Measurements from ENCODE around the gene RRAS. TPM values are rescaled to one million over a fixed set of nuclear protein-coding genes. Genes with fewer than 3 reads are reported as not detected.
A peak's percentile ranks its signal among the peaks of the same experiment; 100 is the strongest.
"Not testable (repeated sequence)": the region's sequence is repeated elsewhere in the genome, so short reads cannot be mapped to it uniquely, and the experiment has no call there.

The RRAS gene
- total RNA-seq, 1 donor from 2014 or later, result 28.6 TPM

DNA sequence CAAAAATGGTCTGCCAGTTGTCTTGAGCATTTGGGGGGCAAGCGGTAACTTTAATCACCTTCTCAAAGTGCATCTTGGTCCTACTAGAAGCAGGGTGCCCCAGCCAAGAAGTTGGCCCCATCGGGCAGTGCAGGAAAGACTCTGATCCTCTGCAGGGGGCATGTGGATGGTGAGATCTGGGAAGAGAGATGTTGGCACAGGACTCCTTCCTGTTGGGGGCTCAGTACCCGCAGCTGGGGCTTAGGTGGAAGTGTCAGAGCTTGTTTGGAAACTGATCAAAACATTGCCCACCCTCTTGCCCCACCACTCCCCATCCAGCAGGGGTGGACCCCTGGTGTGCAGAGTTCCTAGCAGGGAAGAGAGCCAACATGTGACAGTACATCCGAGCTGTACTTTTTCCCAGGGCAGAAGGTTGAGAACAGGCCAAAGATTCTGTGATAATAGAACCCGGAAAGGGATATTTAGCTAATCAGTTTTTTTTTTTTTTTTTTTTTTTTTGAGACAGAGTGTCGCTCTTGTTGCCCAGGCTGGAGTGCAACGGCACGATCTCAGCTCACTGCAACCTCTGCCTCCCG lies 8.8 kb downstream of the RRAS start:
- peak; percentile 57 for DNase-seq

DNA sequence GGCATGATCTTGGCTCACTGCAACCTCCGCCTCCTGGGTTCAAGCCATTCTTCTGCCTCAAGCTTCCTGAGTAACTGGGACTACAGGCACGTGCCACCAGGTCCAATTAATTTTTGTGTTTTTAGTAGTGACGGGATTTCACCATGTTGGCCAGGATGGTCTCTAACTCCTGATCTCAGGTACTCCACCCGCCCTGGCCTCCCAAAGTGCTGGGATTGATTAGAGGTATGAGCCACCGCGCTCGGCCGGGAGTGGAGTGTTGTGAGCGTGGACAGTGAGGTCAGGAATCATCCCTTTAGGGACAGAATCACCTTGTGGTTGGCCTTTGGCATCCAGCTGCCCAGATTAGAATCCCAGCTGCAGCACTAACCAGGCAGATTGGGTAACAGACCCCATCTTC lies 10.3 kb downstream of the RRAS start:
- no peak for DNase-seq

DNA sequence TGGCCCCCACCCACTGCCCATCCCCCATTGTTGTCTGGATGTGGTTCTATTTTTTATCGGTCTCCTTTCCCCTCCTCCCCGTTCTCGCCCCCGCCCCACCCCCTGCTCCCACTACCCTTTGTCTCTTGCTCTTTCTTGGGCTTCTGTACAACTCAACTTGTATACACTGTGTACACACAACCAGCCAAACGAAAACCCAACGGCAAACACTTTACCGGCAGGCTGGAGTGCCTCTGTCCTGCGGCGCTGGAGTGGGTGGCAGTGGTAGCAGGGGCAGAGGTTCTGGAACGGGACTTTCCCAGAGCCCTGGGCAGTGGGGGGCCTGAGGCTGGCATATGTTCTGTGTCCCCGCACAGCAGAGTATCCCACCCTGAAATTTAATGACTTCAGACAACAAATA lies 13.7 kb downstream of the RRAS start:
- DNase-seq, result no peak

DNA sequence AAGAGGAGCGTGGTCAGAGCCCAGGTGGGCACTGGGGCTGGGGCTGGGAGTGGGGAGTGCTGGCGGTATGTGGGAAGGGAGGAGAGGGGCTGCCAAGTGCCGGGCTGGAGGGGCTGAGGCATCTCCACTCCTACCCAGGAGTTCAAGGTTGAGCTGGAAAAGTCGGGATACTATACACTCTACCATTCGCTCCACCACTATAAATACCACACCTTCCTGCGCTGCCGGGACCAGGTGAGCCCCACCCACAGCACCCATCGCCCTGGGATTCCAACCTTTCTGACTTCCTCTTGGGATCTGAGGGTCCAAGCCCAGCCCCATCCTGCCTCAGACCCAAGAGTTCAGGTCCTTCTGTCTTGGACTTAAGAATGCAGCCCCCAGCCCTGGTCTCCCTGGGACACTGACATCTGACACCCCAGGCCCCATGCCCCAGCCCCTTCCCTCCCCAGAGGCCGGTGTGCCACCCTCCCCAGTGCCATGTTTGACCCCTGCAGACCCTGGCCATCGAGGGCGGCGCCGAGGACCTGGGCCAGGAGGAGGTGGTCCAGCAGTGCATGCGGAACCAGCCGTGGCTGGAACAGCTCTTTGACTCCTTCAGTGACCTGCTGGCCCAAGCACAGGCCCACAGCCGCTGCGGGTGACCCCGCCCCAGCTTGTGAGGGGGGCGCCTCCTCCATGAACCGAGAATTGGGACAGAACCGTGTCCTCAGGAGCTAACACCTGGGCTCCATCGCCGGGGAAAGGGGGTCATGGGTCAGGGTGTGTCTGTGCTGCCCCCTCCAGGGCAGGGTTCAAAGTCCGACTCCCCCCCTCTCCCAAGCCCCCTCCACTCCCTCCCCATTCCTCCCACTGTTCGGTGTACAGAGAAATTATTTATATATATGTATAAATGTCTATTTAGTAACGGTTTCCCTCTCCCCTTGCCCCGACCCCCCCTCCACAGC lies 14.7 kb downstream of the RRAS start:
- DNase-seq, result no peak

DNA sequence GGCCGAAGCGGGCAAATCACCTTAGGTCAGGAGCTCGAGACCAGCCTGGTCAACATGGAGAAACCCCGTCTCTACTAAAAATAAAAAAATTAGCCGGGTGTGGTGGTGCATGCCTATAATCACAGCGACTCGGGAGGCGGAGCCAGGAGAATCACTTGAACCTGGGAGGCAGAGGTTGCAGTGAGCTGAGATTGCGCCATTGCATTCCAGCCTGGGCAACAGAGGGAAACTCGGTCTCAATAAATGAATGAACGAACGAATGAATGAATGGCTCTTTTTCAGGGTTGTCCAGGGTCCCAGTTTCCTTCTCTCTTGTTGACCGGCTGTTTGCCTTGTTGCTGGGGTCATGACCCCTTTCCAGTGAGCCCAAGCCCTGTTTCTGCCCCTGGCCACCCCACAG lies 22.1 kb downstream of the RRAS start:
- DNase-seq, result not testable (repeated sequence)

DNA sequence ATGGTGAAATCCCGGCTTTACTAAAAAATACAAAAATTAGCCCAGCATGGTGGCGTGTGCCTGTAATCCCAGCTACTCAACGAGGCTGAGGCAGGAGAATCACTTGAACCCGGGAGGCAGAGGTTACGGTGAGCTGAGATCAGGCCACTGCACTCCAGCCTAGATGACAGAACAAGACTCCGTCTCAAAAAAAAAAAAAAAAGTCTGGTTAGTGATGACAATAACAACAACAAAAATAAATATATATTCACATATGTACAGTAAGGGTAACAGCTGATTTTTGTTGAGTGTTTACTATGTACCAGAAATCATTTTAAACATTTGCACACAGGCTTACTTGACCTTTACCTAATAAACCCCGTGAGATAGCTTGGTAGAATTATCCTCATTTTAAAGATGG lies 23.0 kb downstream of the RRAS start:
- DNase-seq, result no peak

DNA sequence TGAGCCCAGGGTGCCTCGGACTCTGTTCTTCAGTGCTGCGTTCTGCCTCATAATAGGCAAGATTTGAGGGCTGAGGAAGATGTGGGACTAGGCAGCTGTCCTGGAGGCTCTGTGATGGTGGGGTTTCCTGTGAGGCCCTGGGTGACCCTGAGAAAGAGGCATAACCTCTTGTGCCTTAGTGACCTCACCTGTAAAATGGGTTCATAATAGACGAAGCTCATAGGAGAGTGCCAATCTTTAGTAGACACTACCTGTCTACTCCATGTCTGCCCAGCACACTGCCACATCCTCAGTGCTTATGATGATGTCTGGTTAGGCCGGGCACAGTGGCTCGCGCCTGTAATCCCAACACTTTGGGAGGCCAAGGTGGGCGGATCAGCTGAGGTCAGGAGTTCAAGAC lies 23.4 kb downstream of the RRAS start:
- no peak for DNase-seq

DNA sequence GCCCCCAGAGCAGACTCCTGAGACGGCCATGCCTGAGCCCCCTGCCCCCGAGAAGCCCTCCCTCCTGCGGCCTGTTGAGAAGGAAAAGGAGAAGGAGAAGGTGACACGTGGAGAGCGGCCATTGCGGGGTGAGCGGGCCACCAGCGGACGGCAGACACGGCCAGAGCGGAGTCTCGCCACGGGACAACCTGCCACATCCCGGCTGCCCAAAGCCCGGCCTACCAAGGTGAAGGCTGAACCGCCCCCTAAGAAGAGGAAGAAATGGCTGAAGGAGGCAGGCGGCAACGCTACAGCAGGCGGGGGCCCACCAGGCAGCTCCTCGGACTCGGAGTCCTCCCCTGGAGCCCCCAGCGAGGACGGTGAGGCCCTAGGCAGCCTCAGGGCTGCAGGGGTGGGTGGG lies 24.1 kb downstream of the RRAS start:
- no peak for DNase-seq

DNA sequence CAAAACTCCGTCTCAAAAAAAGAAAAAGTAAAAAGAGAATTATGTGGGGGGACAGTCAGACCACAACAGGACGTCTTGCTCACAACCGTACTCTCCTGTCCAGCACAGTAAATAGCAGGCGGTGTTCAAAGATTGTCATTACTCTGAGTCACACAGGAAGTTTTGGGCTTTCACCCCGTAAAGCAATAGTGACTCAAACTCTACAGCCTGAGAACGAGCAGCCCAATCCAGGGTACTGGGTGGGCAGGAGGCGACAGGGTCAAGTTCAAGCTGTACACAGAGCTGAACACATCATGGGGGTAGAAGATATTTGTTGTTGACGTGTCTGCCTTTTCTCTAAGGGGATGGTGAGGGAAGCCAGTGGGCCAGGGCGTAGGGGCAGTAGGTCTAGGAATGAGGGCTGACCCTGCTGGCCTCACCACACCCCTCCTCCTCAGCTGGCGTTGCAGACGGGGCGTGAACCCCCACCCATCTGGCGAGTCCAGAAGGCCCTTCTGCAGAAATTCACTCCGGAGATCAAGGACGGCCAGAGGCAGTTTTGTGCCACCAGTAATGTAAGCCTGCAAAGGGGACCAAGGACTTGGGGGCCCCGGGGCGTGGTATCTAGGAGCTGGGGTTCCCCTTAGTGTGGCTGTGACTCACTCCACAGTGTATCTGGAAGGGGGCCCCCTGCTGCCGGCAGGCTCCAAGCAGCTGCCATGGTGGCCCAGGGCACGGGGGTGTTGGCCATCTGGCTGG lies 25.7 kb downstream of the RRAS start:
- DNase-seq, result peak; percentile 90

DNA sequence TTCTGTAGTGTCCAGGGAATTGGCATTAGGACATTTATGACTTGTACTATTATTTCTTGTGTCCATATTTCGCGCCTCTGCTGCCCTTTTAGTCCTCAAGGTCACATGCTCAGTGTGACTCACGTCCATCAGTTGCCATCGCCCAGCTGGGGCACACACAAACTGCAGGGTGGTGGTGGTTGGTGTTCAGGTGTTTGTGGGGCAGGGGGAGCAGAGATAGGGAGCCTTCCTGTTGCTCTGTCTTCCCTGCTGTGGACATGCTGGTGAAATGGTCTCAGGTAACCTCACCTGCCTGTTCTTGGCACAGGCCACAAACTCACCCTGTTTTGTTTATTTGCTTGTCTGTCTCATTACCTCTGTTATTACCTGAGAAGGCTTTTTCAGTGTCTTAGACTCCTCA lies 26.6 kb downstream of the RRAS start:
- DNase-seq, result peak; percentile 74

DNA sequence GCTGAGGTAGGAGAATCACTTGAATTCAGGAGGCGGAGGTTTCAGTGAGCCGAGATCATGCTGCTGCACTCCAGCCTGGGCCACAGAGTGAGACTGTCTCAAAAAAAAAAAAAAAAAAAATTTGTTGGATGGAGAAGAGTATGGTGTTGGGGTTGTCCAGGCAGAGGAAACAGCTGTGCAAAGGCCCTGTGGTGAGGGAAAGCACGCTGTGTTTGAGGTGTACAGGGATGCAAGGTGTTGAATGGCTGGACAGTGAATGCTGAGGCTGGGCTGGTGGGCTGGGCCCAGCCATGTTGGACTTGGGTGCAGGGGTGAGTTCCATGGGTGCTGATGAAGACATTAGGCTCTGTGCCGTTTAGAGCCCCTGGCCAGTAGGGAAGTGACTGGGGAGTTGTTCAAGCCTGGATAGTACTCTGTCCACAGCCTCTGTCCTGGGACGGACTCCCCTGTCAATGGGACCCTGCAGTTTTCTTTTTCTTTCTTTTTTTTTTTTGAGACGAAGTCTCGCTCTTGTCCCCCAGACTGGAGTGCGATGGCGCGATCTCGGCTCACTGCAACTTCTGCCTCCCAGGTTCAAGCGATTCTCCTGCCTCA lies 30.3 kb downstream of the RRAS start:
- no peak for DNase-seq

DNA sequence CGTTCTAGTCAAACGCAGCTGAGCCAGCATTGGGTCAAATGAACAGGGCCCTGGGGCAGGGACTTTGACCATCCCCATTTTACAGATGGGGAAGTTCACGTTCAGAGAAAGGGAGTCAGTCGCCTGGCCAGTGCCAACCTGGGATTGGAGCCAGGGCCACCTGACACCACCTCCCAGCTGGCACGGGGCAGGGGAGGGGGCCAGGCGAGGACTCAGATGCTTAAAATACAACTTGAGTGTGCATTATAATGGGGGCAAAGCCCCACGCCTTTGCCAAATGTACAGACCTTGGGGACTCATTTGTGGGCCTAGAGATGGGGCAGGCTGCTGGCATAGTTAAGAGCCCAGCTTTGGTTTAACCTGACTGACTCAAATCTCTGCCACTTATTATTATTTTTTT lies 34.3 kb downstream of the RRAS start:
- no peak for DNase-seq

DNA sequence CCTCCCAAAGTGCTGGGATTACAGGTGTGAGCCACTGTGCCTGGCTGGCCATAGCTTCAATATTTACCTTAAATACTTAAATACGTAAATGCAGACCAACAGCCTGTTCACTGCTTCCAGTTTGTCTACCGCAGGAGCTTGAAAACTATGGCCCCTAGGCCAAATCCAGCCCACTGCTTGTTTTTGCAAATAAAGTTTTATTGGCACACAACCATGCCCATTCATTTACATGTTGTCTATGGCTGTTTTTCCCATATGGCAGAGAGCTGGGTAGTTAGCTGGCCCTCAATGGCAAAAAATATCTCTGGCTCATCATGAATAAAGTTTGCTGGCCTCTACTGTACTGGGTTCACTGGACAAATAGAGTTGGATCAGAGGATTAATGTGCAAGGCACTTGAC lies 37.1 kb downstream of the RRAS start:
- DNase-seq, result no peak

DNA sequence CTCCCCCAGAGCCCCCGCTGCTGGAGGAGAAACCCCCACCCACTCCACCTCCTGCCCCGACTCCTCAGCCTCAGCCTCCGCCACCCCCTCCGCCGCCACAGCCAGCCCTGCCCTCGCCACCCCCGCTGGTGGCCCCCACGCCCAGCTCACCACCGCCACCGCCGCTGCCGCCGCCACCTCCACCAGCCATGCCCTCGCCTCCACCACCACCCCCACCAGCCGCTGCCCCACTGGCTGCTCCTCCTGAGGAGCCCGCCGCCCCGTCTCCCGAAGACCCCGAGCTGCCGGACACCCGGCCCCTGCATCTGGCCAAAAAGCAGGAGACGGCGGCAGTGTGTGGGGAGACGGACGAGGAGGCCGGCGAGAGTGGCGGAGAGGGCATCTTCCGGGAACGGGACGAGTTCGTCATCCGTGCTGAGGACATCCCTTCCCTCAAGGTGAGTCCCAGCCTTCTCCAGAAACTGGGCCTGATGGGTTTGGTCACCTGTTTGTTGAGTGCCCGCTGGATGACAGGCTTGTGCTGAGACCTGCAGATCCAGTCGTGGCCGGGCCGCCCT lies 38.4 kb downstream of the RRAS start:
- DNase-seq, result no peak

DNA sequence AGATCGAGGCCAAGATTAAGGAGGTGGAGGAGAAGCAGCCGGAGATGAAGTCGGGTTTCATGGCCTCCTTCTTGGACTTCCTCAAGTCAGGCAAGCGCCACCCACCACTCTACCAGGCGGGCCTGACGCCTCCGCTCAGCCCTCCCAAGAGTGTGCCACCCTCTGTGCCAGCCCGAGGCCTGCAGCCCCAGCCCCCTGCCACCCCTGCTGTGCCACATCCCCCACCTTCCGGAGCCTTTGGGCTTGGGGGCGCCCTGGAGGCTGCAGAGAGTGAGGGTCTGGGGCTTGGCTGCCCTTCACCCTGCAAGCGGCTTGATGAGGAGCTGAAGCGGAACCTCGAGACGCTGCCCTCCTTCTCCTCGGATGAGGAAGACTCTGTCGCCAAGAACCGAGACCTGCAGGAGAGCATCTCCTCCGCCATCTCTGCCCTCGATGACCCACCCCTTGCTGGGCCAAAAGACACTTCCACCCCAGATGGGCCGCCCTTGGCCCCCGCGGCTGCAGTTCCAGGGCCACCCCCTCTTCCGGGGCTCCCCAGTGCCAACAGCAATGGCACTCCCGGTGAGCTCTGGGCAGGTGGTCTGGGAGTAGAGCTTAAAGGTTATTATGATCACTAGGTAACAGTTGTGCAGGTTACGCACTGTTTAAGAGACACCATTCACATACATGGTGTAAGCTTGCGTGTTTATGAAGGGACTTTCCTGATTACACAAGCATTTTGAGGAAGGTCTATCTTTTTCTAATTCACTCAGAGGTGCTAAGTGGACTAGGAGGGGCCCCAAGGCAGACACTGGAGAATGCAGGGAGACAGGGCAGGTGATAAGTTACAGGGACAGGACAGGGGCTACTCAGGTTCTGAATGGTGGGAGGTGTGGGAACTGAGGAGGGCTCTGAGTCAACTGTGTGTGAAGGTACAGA lies 40.3 kb downstream of the RRAS start:
- DNase-seq, result no peak

DNA sequence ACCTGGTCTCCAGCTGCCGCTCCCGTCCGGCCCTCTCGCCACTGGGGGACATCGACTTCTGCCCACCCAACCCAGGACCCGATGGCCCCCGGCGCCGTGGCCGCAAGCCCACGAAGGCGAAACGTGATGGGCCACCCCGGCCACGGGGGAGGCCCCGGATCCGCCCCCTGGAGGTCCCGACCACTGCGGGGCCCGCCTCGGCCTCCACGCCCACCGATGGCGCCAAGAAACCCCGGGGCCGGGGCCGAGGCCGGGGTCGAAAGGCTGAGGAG lies 42.3 kb downstream of the RRAS start:
- no peak for DNase-seq

DNA sequence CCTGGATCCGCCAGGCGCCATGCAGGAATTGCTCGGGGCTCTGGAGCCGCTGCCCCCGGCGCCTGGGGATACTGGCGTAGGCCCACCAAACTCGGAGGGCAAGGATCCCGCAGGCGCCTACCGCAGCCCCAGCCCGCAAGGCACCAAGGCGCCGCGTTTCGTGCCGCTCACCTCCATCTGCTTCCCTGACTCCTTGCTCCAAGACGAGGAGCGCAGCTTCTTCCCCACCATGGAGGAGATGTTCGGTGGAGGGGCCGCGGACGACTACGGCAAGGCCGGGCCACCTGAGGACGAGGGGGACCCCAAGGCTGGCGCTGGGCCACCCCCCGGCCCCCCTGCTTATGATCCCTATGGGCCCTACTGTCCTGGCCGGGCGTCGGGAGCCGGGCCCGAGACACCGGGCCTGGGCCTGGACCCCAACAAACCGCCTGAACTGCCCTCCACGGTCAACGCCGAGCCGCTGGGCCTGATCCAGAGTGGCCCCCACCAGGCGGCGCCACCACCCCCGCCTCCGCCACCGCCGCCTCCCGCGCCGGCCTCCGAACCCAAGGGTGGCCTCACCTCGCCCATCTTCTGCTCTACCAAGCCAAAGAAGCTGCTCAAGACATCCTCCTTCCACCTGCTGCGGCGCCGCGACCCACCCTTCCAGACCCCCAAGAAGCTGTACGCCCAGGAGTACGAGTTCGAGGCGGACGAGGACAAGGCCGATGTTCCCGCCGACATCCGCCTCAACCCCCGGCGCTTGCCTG lies 42.8 kb downstream of the RRAS start:
- no peak for DNase-seq

DNA sequence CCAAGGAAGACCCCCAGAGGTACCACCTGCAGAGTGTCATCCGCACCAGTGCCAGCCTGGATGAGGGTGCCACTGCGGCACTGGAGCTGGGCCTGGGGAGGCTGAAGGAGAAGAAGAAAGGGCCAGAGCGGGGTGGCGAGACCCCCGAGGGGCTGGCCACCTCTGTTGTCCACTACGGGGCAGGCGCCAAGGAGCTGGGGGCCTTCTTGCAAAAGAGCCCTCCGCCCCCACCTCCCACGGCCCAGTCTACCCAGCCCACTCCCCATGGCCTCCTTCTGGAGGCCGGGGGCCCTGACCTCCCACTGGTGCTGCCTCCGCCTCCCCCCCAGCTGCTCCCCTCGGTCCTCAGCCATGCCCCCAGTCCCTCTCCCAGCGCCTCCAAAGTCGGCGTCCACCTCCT lies 43.5 kb downstream of the RRAS start:
- DNase-seq, result no peak

DNA sequence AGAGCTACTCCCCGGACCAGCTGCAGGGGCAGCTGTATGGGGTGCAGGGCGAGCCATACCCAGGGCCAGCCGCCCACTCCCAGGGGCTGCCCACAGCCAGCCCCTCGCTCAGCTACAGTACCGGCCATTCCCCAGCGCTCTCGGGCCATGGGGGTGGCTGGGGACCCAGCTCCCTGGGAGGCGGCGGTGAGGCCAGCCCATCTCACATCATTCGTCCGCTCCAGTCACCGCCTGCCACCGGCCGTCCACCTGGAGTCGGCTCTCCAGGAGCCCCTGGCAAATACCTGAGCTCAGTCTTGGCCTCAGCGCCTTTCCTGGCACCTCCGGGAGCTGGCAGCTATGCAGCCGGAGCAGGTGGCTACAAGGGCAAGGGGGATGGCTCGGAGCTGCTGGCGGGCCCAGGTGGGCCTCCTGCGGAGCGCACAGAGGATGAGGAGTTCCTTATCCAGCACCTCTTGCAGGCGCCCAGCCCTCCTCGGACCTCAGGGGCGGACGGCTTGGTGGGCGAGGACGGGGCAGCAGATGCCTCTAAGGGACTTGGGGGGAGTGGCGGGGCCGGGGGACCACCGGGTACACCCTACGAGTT lies 44.0 kb downstream of the RRAS start:
- no peak for DNase-seq

DNA sequence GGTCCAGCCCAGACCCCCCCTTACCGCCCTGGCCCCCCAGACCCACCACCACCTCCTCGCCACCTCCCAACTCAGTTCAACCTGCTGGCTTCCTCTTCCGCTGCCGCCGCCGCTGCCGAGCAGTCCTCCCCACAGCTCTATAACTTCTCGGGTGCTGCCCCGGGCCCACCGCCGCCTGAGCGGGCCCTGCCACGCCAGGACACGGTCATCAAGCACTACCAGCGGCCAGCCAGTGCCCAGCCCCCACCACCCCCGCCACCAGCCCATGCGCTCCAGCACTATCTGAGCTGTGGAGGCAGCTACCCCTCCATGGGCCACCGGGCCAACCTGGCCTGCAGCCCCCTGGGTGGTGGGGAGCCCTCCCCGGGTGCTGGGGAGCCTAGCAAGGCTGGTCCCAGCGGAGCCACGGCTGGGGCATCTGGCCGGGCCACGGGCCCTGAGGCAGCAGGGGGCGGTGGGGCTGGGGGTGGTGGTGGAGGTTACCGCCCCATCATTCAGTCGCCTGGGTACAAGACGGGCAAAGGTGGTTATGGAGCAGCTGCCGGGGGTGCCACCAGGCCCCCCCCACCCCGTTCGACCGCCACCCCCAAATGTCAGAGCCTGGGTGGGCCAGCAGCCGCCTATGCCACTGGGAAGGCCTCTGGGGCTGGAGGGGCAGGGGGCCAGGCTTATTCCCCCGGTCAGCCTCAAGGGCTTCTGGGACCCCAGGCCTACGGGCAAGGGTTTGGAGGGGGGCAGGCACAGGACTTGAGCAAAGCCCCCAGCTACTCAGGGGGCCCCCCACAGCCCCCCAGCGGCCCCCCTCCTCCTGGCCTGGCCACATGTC lies 44.7 kb downstream of the RRAS start:
- DNase-seq, result no peak

Data from dermis blood vessel endothelial cell (primary cell).